ENCODE results near the gene EGFL8. TPM values are rescaled to one million over a fixed set of nuclear protein-coding genes. Genes with fewer than 3 reads are reported as not detected.

EGFL8 gene
- total RNA-seq, 1 donor from 2014 or later, result 11.5 TPM

- Mint-ChIP-seq H3K36me3 (ENCODE audit: low read depth) (peaks cover 9% of the 10 kb centered on the region), H3K4me3 (ENCODE audit: low read depth) (no peak overlapping the region), H3K9me3 (no peaks in the 10 kb centered on the region)
These were observed 686 bp upstream of the EGFL8 start for GRCh38 chr6:32163559-32164258.

GRCh38 chr6:32166411-32167061 is 2.1 kb downstream of the EGFL8 start:
- H3K27ac Mint-ChIP-seq, result no peak overlapping the region
- DNase-seq (ENCODE audit: low spot score), result no peak
- no peak overlapping the region for H3K4me3 Mint-ChIP-seq (ENCODE audit: low read depth)
- H3K27me3 Mint-ChIP-seq (ENCODE audit: low read depth), result no peaks in the 10 kb centered on the region
- H3K4me1 Mint-ChIP-seq (ENCODE audit: low read depth), result no peaks in the 10 kb centered on the region
- no peaks in the 10 kb centered on the region for H3K9me3 Mint-ChIP-seq
- peaks cover 22% of the 10 kb centered on the region for H3K36me3 Mint-ChIP-seq (ENCODE audit: low read depth)
- intact Hi-C loops (cut with micrococcal nuclease), result no loop called here

More at GRCh38 chr6:32163559-32164258, 686 bp upstream of the EGFL8 start:
- Mint-ChIP-seq H3K4me1 (ENCODE audit: low read depth) (no peaks in the 10 kb centered on the region), H3K27ac (no peak overlapping the region), H3K27me3 (ENCODE audit: low read depth) (no peaks in the 10 kb centered on the region)
- DNase-seq (ENCODE audit: low spot score), result no peak
- intact Hi-C loops (cut with micrococcal nuclease), result no loop called here

- H3K4me1 Mint-ChIP-seq (ENCODE audit: low read depth), result no peaks in the 10 kb centered on the region
- H3K4me3 Mint-ChIP-seq (ENCODE audit: low read depth), result no peak overlapping the region
- no peaks in the 10 kb centered on the region for H3K9me3 Mint-ChIP-seq
- intact Hi-C loops (cut with micrococcal nuclease), result no loop called here
- H3K27me3 Mint-ChIP-seq (ENCODE audit: low read depth), result no peaks in the 10 kb centered on the region
- DNase-seq (ENCODE audit: low spot score), result no peak
- H3K36me3 Mint-ChIP-seq (ENCODE audit: low read depth), result peaks cover 22% of the 10 kb centered on the region
- H3K27ac Mint-ChIP-seq, result no peak overlapping the region
These were observed 2.9 kb downstream of the EGFL8 start for GRCh38 chr6:32167154-32167760.

GRCh38 chr6:32167761-32168262 is 3.4 kb downstream of the EGFL8 start:
- H3K4me3 Mint-ChIP-seq (ENCODE audit: low read depth), result no peak overlapping the region
- no peaks in the 10 kb centered on the region for H3K9me3 Mint-ChIP-seq
- peaks cover 22% of the 10 kb centered on the region for H3K36me3 Mint-ChIP-seq (ENCODE audit: low read depth)
- no peak for DNase-seq (ENCODE audit: low spot score)
- no peaks in the 10 kb centered on the region for H3K27me3 Mint-ChIP-seq (ENCODE audit: low read depth)
- H3K27ac Mint-ChIP-seq, result peak overlapping the region; percentile 7
- H3K4me1 Mint-ChIP-seq (ENCODE audit: low read depth), result peaks cover 3% of the 10 kb centered on the region
- intact Hi-C loops (cut with micrococcal nuclease), result no loop called here

- Mint-ChIP-seq H3K4me1 (ENCODE audit: low read depth) (peaks cover 5% of the 10 kb centered on the region), H3K9me3 (no peaks in the 10 kb centered on the region), H3K27me3 (ENCODE audit: low read depth) (no peaks in the 10 kb centered on the region), H3K27ac (no peak overlapping the region), H3K36me3 (ENCODE audit: low read depth) (peaks cover 22% of the 10 kb centered on the region), H3K4me3 (ENCODE audit: low read depth) (no peak overlapping the region)
- intact Hi-C loops (cut with micrococcal nuclease), result no loop called here
- DNase-seq (ENCODE audit: low spot score), result no peak
These were observed 4.0 kb downstream of the EGFL8 start for GRCh38 chr6:32168350-32168749.

- Mint-ChIP-seq H3K36me3 (ENCODE audit: low read depth) (peaks cover 22% of the 10 kb centered on the region), H3K27me3 (ENCODE audit: low read depth) (no peaks in the 10 kb centered on the region), H3K9me3 (no peaks in the 10 kb centered on the region), H3K4me1 (ENCODE audit: low read depth) (peaks cover 12% of the 10 kb centered on the region), H3K27ac (no peak overlapping the region), H3K4me3 (ENCODE audit: low read depth) (no peak overlapping the region)
- intact Hi-C loops (cut with micrococcal nuclease), result no loop called here
- DNase-seq (ENCODE audit: low spot score), result no peak
These were observed 4.6 kb downstream of the EGFL8 start for GRCh38 chr6:32168807-32169591.

- Mint-ChIP-seq H3K9me3 (no peaks in the 10 kb centered on the region), H3K27ac (no peak overlapping the region), H3K27me3 (ENCODE audit: low read depth) (no peaks in the 10 kb centered on the region), H3K4me1 (ENCODE audit: low read depth) (peaks cover 18% of the 10 kb centered on the region), H3K36me3 (ENCODE audit: low read depth) (peaks cover 25% of the 10 kb centered on the region), H3K4me3 (ENCODE audit: low read depth) (no peak overlapping the region)
- intact Hi-C loops (cut with micrococcal nuclease), result loop anchor here (10.0 kb wide), 2 partner anchors 335 to 515 kb away; partner anchors contain the start of genes APOM and BAG6
- no peak for DNase-seq (ENCODE audit: low spot score)
These were observed 5.9 kb downstream of the EGFL8 start for GRCh38 chr6:32170294-32170693.

GRCh38 chr6:32171234-32171633 is 6.8 kb downstream of the EGFL8 start:
- peaks cover 20% of the 10 kb centered on the region for H3K4me1 Mint-ChIP-seq (ENCODE audit: low read depth)
- no peaks in the 10 kb centered on the region for H3K9me3 Mint-ChIP-seq
- peaks cover 25% of the 10 kb centered on the region for H3K36me3 Mint-ChIP-seq (ENCODE audit: low read depth)
- H3K27me3 Mint-ChIP-seq (ENCODE audit: low read depth), result no peaks in the 10 kb centered on the region
- H3K4me3 Mint-ChIP-seq (ENCODE audit: low read depth), result no peak overlapping the region
- H3K27ac Mint-ChIP-seq, result no peak overlapping the region
- intact Hi-C loops (cut with micrococcal nuclease), result loop anchor here (10.0 kb wide), 2 partner anchors 336 to 516 kb away; partner anchors contain the start of genes APOM and BAG6
- no peak for DNase-seq (ENCODE audit: low spot score)

GRCh38 chr6:32173051-32173727 is 8.8 kb downstream of the EGFL8 start:
- Mint-ChIP-seq H3K27ac (no peak overlapping the region), H3K36me3 (ENCODE audit: low read depth) (peaks cover 21% of the 10 kb centered on the region), H3K27me3 (ENCODE audit: low read depth) (no peaks in the 10 kb centered on the region), H3K4me1 (ENCODE audit: low read depth) (peaks cover 35% of the 10 kb centered on the region), H3K4me3 (ENCODE audit: low read depth) (no peak overlapping the region), H3K9me3 (no peaks in the 10 kb centered on the region)
- intact Hi-C loops (cut with micrococcal nuclease), result loop anchor here (10.0 kb wide), 2 partner anchors 338 to 518 kb away; partner anchors contain the start of genes APOM and BAG6
- DNase-seq (ENCODE audit: low spot score), result no peak

GRCh38 chr6:32174416-32174815 is 10.0 kb downstream of the EGFL8 start:
- Mint-ChIP-seq H3K9me3 (no peaks in the 10 kb centered on the region), H3K36me3 (ENCODE audit: low read depth) (peaks cover 25% of the 10 kb centered on the region), H3K27ac (no peak overlapping the region), H3K4me1 (ENCODE audit: low read depth) (peaks cover 43% of the 10 kb centered on the region), H3K27me3 (ENCODE audit: low read depth) (no peaks in the 10 kb centered on the region), H3K4me3 (ENCODE audit: low read depth) (peak overlapping the region; percentile 64)
- intact Hi-C loops (cut with micrococcal nuclease), result loop anchor here (10.0 kb wide), 2 partner anchors 340 to 520 kb away; partner anchors contain the start of genes APOM and BAG6
- DNase-seq (ENCODE audit: low spot score), result no peak

GRCh38 chr6:32175322-32175710 is 10.9 kb downstream of the EGFL8 start:
- Mint-ChIP-seq H3K36me3 (ENCODE audit: low read depth) (peaks cover 22% of the 10 kb centered on the region), H3K4me1 (ENCODE audit: low read depth) (peaks cover 48% of the 10 kb centered on the region), H3K9me3 (no peaks in the 10 kb centered on the region), H3K4me3 (ENCODE audit: low read depth) (peak overlapping the region; percentile 96), H3K27me3 (ENCODE audit: low read depth) (no peaks in the 10 kb centered on the region), H3K27ac (no peak overlapping the region)
- DNase-seq (ENCODE audit: low spot score), result no peak
- intact Hi-C loops (cut with micrococcal nuclease), result loop anchor here (5.0 to 10.0 kb wide), 4 partner anchors 218 to 797 kb away; partner anchors contain the start of genes APOM, BAG6, NELFE and SKIC2

Measured in activated T-helper 2 cell treated with anti-CD3 and anti-CD28 coated beads, Interferon-gamma antibody, Interleukin-2, Interleukin-4, amounts not matched to agents 10 μg/mL and 5 μg/mL and 100 μg/mL, durations not matched to agents 14 hours and 24 hours and 36 hours (primary cell).